ENCODE data around the gene KANSL3.

The KANSL3 gene

GRCh38 chr2:96591054-96591453 is 47.1 kb downstream of the KANSL3 start:
- Histone ChIP-seq H3K4me1 (ENCODE audit: control insufficient read depth in 1 of 2, insufficient read depth in 2 of 2, low read length in 2 of 2) (peaks cover 6 to 8% of the 10 kb centered on the region in 2 donors), H3K27me3 (ENCODE audit: control insufficient read depth in 1 of 2, insufficient read depth in 2 of 2, low read length in 2 of 2) (no peaks in the 10 kb centered on the region), H3K4me3 (ENCODE audit: low read depth in 1 of 2, low read length in 2 of 2) (no peak overlapping the region), H3K9ac (ENCODE audit: low read depth in 1 of 2, low read length in 2 of 2) (no peak overlapping the region), H3K9me3 (ENCODE audit: control insufficient read depth in 1 of 2, low read length in 2 of 2) (no peaks in the 10 kb centered on the region), H3K27ac (ENCODE audit: low read depth, low read length) (no peak overlapping the region), H3K36me3 (ENCODE audit: control insufficient read depth in 1 of 2, insufficient read depth in 2 of 2, low read length in 2 of 2) (peaks cover 39 to 43% of the 10 kb centered on the region in 2 donors)

DNA sequence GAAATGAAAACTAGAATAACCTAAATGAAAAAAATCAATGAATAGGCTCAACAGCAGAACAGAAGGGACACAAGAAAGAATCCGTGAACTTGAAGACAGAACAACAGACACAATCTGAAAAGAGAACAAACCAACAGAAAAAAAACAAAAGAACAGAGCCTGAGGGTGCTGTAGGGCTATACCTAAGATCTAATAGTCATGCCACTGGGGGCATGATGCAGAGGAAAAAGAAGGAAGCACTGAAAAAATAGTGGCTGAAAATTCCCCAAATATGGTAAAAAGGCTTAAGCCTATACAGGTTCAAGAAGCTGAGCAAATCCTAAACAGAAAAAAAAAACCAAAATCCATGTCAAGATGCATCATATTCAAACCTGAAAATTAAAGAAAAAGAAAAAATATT is 50.3 kb downstream of the KANSL3 start:
- Histone ChIP-seq H3K4me3 (ENCODE audit: low read depth in 1 of 2, low read length in 2 of 2) (no peak overlapping the region), H3K9me3 (ENCODE audit: control insufficient read depth in 1 of 2, low read length in 2 of 2) (no peaks in the 10 kb centered on the region), H3K36me3 (ENCODE audit: control insufficient read depth in 1 of 2, insufficient read depth in 2 of 2, low read length in 2 of 2) (peaks cover 7 to 16% of the 10 kb centered on the region in 2 donors), H3K27ac (ENCODE audit: low read depth, low read length) (no peak overlapping the region), H3K27me3 (ENCODE audit: control insufficient read depth in 1 of 2, insufficient read depth in 2 of 2, low read length in 2 of 2) (no peaks in the 10 kb centered on the region), H3K9ac (ENCODE audit: low read depth in 1 of 2, low read length in 2 of 2) (no peak overlapping the region), H3K4me1 (ENCODE audit: control insufficient read depth in 1 of 2, insufficient read depth in 2 of 2, low read length in 2 of 2) (peaks cover 0 to 6% of the 10 kb centered on the region in 2 donors)

GRCh38 chr2:96584017-96584416 is 54.1 kb downstream of the KANSL3 start:
- Histone ChIP-seq H3K36me3 (ENCODE audit: control insufficient read depth in 1 of 2, insufficient read depth in 2 of 2, low read length in 2 of 2) (peaks cover 0 to 5% of the 10 kb centered on the region in 2 donors), H3K9me3 (ENCODE audit: control insufficient read depth in 1 of 2, low read length in 2 of 2) (no peaks in the 10 kb centered on the region), H3K4me1 (ENCODE audit: control insufficient read depth in 1 of 2, insufficient read depth in 2 of 2, low read length in 2 of 2) (peaks cover 0 to 6% of the 10 kb centered on the region in 2 donors), H3K27me3 (ENCODE audit: control insufficient read depth in 1 of 2, insufficient read depth in 2 of 2, low read length in 2 of 2) (no peaks in the 10 kb centered on the region), H3K9ac (ENCODE audit: low read depth in 1 of 2, low read length in 2 of 2) (no peak overlapping the region), H3K27ac (ENCODE audit: low read depth, low read length) (no peak overlapping the region), H3K4me3 (ENCODE audit: low read depth in 1 of 2, low read length in 2 of 2) (no peak overlapping the region)

GRCh38 chr2:96580771-96581170 is 57.3 kb downstream of the KANSL3 start:
- no peak overlapping the region for H3K9ac ChIP-seq (ENCODE audit: low read depth in 1 of 2, low read length in 2 of 2)
- no peaks in the 10 kb centered on the region for H3K9me3 ChIP-seq (ENCODE audit: control insufficient read depth in 1 of 2, low read length in 2 of 2)
- no peak overlapping the region for H3K27ac ChIP-seq (ENCODE audit: low read depth, low read length)
- H3K27me3 ChIP-seq (ENCODE audit: control insufficient read depth in 1 of 2, insufficient read depth in 2 of 2, low read length in 2 of 2), result no peaks in the 10 kb centered on the region
- no peak overlapping the region for H3K4me3 ChIP-seq (ENCODE audit: low read depth in 1 of 2, low read length in 2 of 2)
- H3K36me3 ChIP-seq (ENCODE audit: control insufficient read depth in 1 of 2, insufficient read depth in 2 of 2, low read length in 2 of 2), result peaks cover 0 to 5% of the 10 kb centered on the region in 2 donors
- H3K4me1 ChIP-seq (ENCODE audit: control insufficient read depth in 1 of 2, insufficient read depth in 2 of 2, low read length in 2 of 2), result peaks cover 0 to 8% of the 10 kb centered on the region in 2 donors

DNA sequence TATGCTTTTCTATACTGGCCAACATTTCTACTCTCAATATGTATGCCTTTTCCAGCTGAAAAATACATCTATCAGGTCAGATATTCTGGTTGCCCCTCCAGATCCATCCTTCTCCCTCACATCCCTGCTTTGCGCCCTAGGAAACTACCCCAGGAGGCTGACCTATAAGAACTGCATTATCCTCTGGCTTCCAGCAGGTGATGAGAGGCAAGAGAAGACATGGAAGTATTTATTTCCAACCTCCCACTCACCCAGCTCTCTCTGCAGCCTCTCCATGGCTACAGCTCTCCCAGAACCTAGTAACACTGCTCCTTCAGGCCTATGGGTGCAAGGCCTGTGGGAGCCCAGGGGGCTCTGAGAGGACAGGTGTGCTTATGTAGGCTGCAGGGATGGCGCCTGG is 58.7 kb downstream of the KANSL3 start:
- H3K4me3 ChIP-seq (ENCODE audit: low read depth in 1 of 2, low read length in 2 of 2), result no peak overlapping the region
- H3K27me3 ChIP-seq (ENCODE audit: control insufficient read depth in 1 of 2, insufficient read depth in 2 of 2, low read length in 2 of 2), result no peaks in the 10 kb centered on the region
- H3K27ac ChIP-seq (ENCODE audit: low read depth, low read length), result no peak overlapping the region
- peaks cover 0 to 1% of the 10 kb centered on the region in 2 donors for H3K36me3 ChIP-seq (ENCODE audit: control insufficient read depth in 1 of 2, insufficient read depth in 2 of 2, low read length in 2 of 2)
- H3K9ac ChIP-seq (ENCODE audit: low read depth in 1 of 2, low read length in 2 of 2), result no peak overlapping the region
- no peaks in the 10 kb centered on the region for H3K9me3 ChIP-seq (ENCODE audit: control insufficient read depth in 1 of 2, low read length in 2 of 2)
- H3K4me1 ChIP-seq (ENCODE audit: control insufficient read depth in 1 of 2, insufficient read depth in 2 of 2, low read length in 2 of 2), result peaks cover 0 to 13% of the 10 kb centered on the region in 2 donors

GRCh38 chr2:96578731-96579130 is 59.4 kb downstream of the KANSL3 start:
- Histone ChIP-seq H3K4me1 (ENCODE audit: control insufficient read depth in 1 of 2, insufficient read depth in 2 of 2, low read length in 2 of 2) (peaks cover 0 to 13% of the 10 kb centered on the region in 2 donors), H3K4me3 (ENCODE audit: low read depth in 1 of 2, low read length in 2 of 2) (no peak overlapping the region), H3K9ac (ENCODE audit: low read depth in 1 of 2, low read length in 2 of 2) (no peak overlapping the region), H3K27ac (ENCODE audit: low read depth, low read length) (no peak overlapping the region), H3K27me3 (ENCODE audit: control insufficient read depth in 1 of 2, insufficient read depth in 2 of 2, low read length in 2 of 2) (no peaks in the 10 kb centered on the region), H3K9me3 (ENCODE audit: control insufficient read depth in 1 of 2, low read length in 2 of 2) (no peaks in the 10 kb centered on the region), H3K36me3 (ENCODE audit: control insufficient read depth in 1 of 2, insufficient read depth in 2 of 2, low read length in 2 of 2) (no peaks in the 10 kb centered on the region)

DNA sequence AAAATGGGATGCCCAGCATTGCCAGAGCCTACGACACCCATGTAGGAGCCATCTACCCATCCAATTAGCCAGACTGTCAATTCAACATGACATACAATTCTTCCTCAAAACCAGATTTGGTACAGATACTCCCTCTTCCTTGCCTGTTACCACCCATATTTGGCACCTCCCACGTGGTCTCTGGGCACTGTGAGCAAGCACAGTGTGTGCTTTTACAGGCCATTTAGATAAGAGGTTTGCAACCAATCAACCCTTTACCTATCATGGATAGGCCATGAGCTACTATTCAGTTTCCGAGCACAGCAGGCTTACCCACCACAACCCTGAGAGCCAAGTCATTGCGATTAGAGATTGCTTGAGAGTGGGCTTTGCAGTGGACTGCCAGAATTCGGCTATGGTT is 60.6 kb downstream of the KANSL3 start:
- no peak overlapping the region for H3K4me3 ChIP-seq (ENCODE audit: low read depth in 1 of 2, low read length in 2 of 2)
- no peak overlapping the region for H3K9ac ChIP-seq (ENCODE audit: low read depth in 1 of 2, low read length in 2 of 2)
- H3K27me3 ChIP-seq (ENCODE audit: control insufficient read depth in 1 of 2, insufficient read depth in 2 of 2, low read length in 2 of 2), result no peaks in the 10 kb centered on the region
- no peaks in the 10 kb centered on the region for H3K9me3 ChIP-seq (ENCODE audit: control insufficient read depth in 1 of 2, low read length in 2 of 2)
- no peak overlapping the region for H3K27ac ChIP-seq (ENCODE audit: low read depth, low read length)
- H3K36me3 ChIP-seq (ENCODE audit: control insufficient read depth in 1 of 2, insufficient read depth in 2 of 2, low read length in 2 of 2), result no peaks in the 10 kb centered on the region
- H3K4me1 ChIP-seq (ENCODE audit: control insufficient read depth in 1 of 2, insufficient read depth in 2 of 2, low read length in 2 of 2), result peaks cover 0 to 13% of the 10 kb centered on the region in 2 donors

- Histone ChIP-seq H3K9me3 (ENCODE audit: control insufficient read depth in 1 of 2, low read length in 2 of 2) (no peaks in the 10 kb centered on the region), H3K36me3 (ENCODE audit: control insufficient read depth in 1 of 2, insufficient read depth in 2 of 2, low read length in 2 of 2) (no peaks in the 10 kb centered on the region), H3K27me3 (ENCODE audit: control insufficient read depth in 1 of 2, insufficient read depth in 2 of 2, low read length in 2 of 2) (no peaks in the 10 kb centered on the region), H3K4me1 (ENCODE audit: control insufficient read depth in 1 of 2, insufficient read depth in 2 of 2, low read length in 2 of 2) (peaks cover 0 to 13% of the 10 kb centered on the region in 2 donors), H3K27ac (ENCODE audit: low read depth, low read length) (no peak overlapping the region), H3K9ac (ENCODE audit: low read depth in 1 of 2, low read length in 2 of 2) (no peak overlapping the region), H3K4me3 (ENCODE audit: low read depth in 1 of 2, low read length in 2 of 2) (no peak overlapping the region)
These were observed 62.2 kb downstream of the KANSL3 start for GRCh38 chr2:96575785-96576456.

DNA sequence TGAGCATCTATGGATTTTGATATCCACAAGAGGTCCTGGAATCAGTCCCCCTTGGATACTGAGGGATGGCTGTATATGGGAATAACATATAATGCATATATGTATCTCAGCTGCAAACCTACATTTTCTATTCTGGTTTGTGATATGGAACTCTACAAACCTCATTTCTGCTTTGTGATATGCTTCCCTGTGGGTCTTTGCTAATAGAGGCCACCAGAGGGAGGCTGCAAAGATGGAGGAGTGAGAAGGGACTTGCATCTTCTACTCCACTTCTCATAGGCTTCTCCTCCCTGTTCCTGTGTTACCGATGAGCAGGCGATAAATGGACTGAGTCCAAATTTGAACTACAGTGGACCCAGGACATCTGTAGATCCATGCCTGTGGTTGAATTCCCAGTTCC is 63.7 kb downstream of the KANSL3 start:
- Histone ChIP-seq H3K4me1 (ENCODE audit: control insufficient read depth in 1 of 2, insufficient read depth in 2 of 2, low read length in 2 of 2) (peaks cover 0 to 13% of the 10 kb centered on the region in 2 donors), H3K27ac (ENCODE audit: low read depth, low read length) (no peak overlapping the region), H3K27me3 (ENCODE audit: control insufficient read depth in 1 of 2, insufficient read depth in 2 of 2, low read length in 2 of 2) (no peaks in the 10 kb centered on the region), H3K4me3 (ENCODE audit: low read depth in 1 of 2, low read length in 2 of 2) (no peak overlapping the region), H3K9ac (ENCODE audit: low read depth in 1 of 2, low read length in 2 of 2) (no peak overlapping the region), H3K36me3 (ENCODE audit: control insufficient read depth in 1 of 2, insufficient read depth in 2 of 2, low read length in 2 of 2) (no peaks in the 10 kb centered on the region), H3K9me3 (ENCODE audit: control insufficient read depth in 1 of 2, low read length in 2 of 2) (no peaks in the 10 kb centered on the region)

DNA sequence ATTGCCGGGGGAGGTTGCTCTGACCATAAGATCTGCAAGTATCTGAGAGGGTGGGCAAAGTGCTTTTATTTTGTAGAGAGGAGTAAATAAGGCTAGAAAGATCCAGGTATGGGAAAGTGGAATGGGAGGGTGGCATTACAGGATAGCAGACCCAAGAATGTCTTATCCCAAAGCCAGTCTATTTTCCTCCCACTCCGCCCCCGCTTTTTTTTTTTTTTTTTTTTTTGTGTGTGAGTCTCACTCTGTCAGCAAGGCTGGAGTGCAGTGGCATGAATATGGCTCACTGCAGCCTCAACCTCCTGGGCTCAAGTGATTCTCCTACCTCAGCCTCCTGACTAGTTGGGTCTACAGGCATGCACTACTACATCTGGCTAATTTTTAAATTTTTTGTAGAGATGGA is 70.0 kb downstream of the KANSL3 start:
- H3K4me3 ChIP-seq (ENCODE audit: low read depth in 1 of 2, low read length in 2 of 2), result no peak overlapping the region
- H3K9ac ChIP-seq (ENCODE audit: low read depth in 1 of 2, low read length in 2 of 2), result no peak overlapping the region
- H3K4me1 ChIP-seq (ENCODE audit: control insufficient read depth in 1 of 2, insufficient read depth in 2 of 2, low read length in 2 of 2), result no peaks in the 10 kb centered on the region
- H3K9me3 ChIP-seq (ENCODE audit: control insufficient read depth in 1 of 2, low read length in 2 of 2), result no peaks in the 10 kb centered on the region
- H3K36me3 ChIP-seq (ENCODE audit: control insufficient read depth in 1 of 2, insufficient read depth in 2 of 2, low read length in 2 of 2), result no peaks in the 10 kb centered on the region
- no peak overlapping the region for H3K27ac ChIP-seq (ENCODE audit: low read depth, low read length)
- H3K27me3 ChIP-seq (ENCODE audit: control insufficient read depth in 1 of 2, insufficient read depth in 2 of 2, low read length in 2 of 2), result no peaks in the 10 kb centered on the region

Data from duodenal mucosa (tissue), 2 donors.